Subcutaneous adipose tissue (tissue), 4 donors: ENCODE results near the gene PRM2. TPM values are rescaled to one million over a fixed set of nuclear protein-coding genes. Genes with fewer than 3 reads are reported as not detected.

ENCODE experiments used
- CTCF ChIP-seq: fragments of 450-650 bp; IDR thresholded peaks from one replicate; pipeline ENCODE4 v1.5.1; 2016; ENCODE audit warnings: low read depth, mild to moderate bottlenecking, control low read depth, antibody characterized with exemption, moderate library complexity
- total RNA-seq, 4 donors: library from RNA; depleted of rRNA; stranded (reverse); fragments of >200 nt; gene quantifications; one replicate each; pipeline ENCODE4 v1.1.0, GENCODE V29; 2016

Gene PRM2
- total RNA-seq, 4 donors from 2014 or later: not detected

GRCh38 chr16:11251525-11252481 lies 24.5 kb downstream of the PRM2 start:
- no peak for TF ChIP-seq CTCF

- TF ChIP-seq CTCF: no peak
These were observed 25.3 kb downstream of the PRM2 start for GRCh38 chr16:11250786-11251524.

GRCh38 chr16:11250091-11250785 lies 26.0 kb downstream of the PRM2 start:
- no peak for TF ChIP-seq CTCF

- no peak for TF ChIP-seq CTCF
These were observed 26.8 kb downstream of the PRM2 start for GRCh38 chr16:11249233-11250061.

GRCh38 chr16:11248133-11248532 lies 28.1 kb downstream of the PRM2 start:
- TF ChIP-seq CTCF: no peak

GRCh38 chr16:11245988-11246387 lies 30.3 kb downstream of the PRM2 start:
- no peak for TF ChIP-seq CTCF
